Measurements from ENCODE around the gene LMO3.

Gene LMO3

GRCh38 chr12:16606117-16606200, at the start of gene LMO3:
LMO3 (minus strand) TSS chr12:16606162; CDS start chr12:16600860, 5,302 bp downstream.
- H3K4me1 Mint-ChIP-seq (ENCODE audit: low read depth), result peaks cover 5% of the 10 kb centered on the region
- no peaks in the 10 kb centered on the region for H3K9me3 Mint-ChIP-seq
- H3K27me3 Mint-ChIP-seq, result peaks cover 68% of the 10 kb centered on the region
- H3K4me3 Mint-ChIP-seq, result no peak within 1 kb of the TSS
- no peak within 1 kb of the TSS for H3K27ac Mint-ChIP-seq
- H3K36me3 Mint-ChIP-seq (ENCODE audit: low read depth), result no peaks in the 10 kb centered on the region
- intact Hi-C loops (cut with micrococcal nuclease), result no loop called here

- H3K27me3 Mint-ChIP-seq, result no peaks in the 10 kb centered on the region
- H3K4me1 Mint-ChIP-seq (ENCODE audit: low read depth), result no peaks in the 10 kb centered on the region
Observed at GRCh38 chr12:16636435-16637055, 30.6 kb upstream of the LMO3 start.

GRCh38 chr12:16634786-16635185, 28.8 kb upstream of the LMO3 start:
- intact Hi-C loops (cut with micrococcal nuclease), result no loop called here
- no peak overlapping the region for H3K27ac Mint-ChIP-seq
- no peaks in the 10 kb centered on the region for H3K9me3 Mint-ChIP-seq
- no peak overlapping the region for H3K4me3 Mint-ChIP-seq
- H3K27me3 Mint-ChIP-seq, result no peaks in the 10 kb centered on the region
- no peaks in the 10 kb centered on the region for H3K4me1 Mint-ChIP-seq (ENCODE audit: low read depth)
- H3K36me3 Mint-ChIP-seq (ENCODE audit: low read depth), result no peaks in the 10 kb centered on the region

More at GRCh38 chr12:16636435-16637055, 30.6 kb upstream of the LMO3 start:
- H3K36me3 Mint-ChIP-seq (ENCODE audit: low read depth), result no peaks in the 10 kb centered on the region
- no peak overlapping the region for H3K4me3 Mint-ChIP-seq
- intact Hi-C loops (cut with micrococcal nuclease), result no loop called here
- no peak overlapping the region for H3K27ac Mint-ChIP-seq
- peaks cover 14% of the 10 kb centered on the region for H3K9me3 Mint-ChIP-seq

GRCh38 chr12:16626991-16627390, 21.0 kb upstream of the LMO3 start:
- Mint-ChIP-seq H3K27me3 (no peaks in the 10 kb centered on the region), H3K9me3 (no peaks in the 10 kb centered on the region), H3K4me1 (ENCODE audit: low read depth) (no peaks in the 10 kb centered on the region), H3K4me3 (no peak overlapping the region), H3K27ac (no peak overlapping the region), H3K36me3 (ENCODE audit: low read depth) (no peaks in the 10 kb centered on the region)
- intact Hi-C loops (cut with micrococcal nuclease), result no loop called here

GRCh38 chr12:16622338-16622737, 16.4 kb upstream of the LMO3 start:
- no peaks in the 10 kb centered on the region for H3K4me1 Mint-ChIP-seq (ENCODE audit: low read depth)
- no peak overlapping the region for H3K4me3 Mint-ChIP-seq
- intact Hi-C loops (cut with micrococcal nuclease), result no loop called here
- no peak overlapping the region for H3K27ac Mint-ChIP-seq
- no peaks in the 10 kb centered on the region for H3K36me3 Mint-ChIP-seq (ENCODE audit: low read depth)
- no peaks in the 10 kb centered on the region for H3K9me3 Mint-ChIP-seq
- no peaks in the 10 kb centered on the region for H3K27me3 Mint-ChIP-seq

- H3K27me3 Mint-ChIP-seq, result no peaks in the 10 kb centered on the region
- H3K9me3 Mint-ChIP-seq, result no peaks in the 10 kb centered on the region
- no peaks in the 10 kb centered on the region for H3K36me3 Mint-ChIP-seq (ENCODE audit: low read depth)
- H3K4me3 Mint-ChIP-seq, result no peak overlapping the region
- H3K27ac Mint-ChIP-seq, result no peak overlapping the region
- intact Hi-C loops (cut with micrococcal nuclease), result no loop called here
- H3K4me1 Mint-ChIP-seq (ENCODE audit: low read depth), result no peaks in the 10 kb centered on the region
Observed at GRCh38 chr12:16619537-16619936, 13.6 kb upstream of the LMO3 start.

- no peak overlapping the region for H3K27ac Mint-ChIP-seq
- H3K36me3 Mint-ChIP-seq (ENCODE audit: low read depth), result no peaks in the 10 kb centered on the region
- no peaks in the 10 kb centered on the region for H3K4me1 Mint-ChIP-seq (ENCODE audit: low read depth)
- H3K9me3 Mint-ChIP-seq, result no peaks in the 10 kb centered on the region
- H3K27me3 Mint-ChIP-seq, result no peaks in the 10 kb centered on the region
- H3K4me3 Mint-ChIP-seq, result no peak overlapping the region
- intact Hi-C loops (cut with micrococcal nuclease), result no loop called here
Observed at GRCh38 chr12:16618256-16618655, 12.3 kb upstream of the LMO3 start.

- Mint-ChIP-seq H3K4me1 (ENCODE audit: low read depth) (no peaks in the 10 kb centered on the region), H3K27me3 (peaks cover 22% of the 10 kb centered on the region), H3K27ac (no peak overlapping the region), H3K36me3 (ENCODE audit: low read depth) (no peaks in the 10 kb centered on the region), H3K4me3 (no peak overlapping the region), H3K9me3 (no peaks in the 10 kb centered on the region)
- intact Hi-C loops (cut with micrococcal nuclease), result no loop called here
Observed at GRCh38 chr12:16613199-16613598, 7.2 kb upstream of the LMO3 start.

- Mint-ChIP-seq H3K27ac (no peak overlapping the region), H3K9me3 (no peaks in the 10 kb centered on the region), H3K27me3 (peaks cover 27% of the 10 kb centered on the region), H3K4me3 (no peak overlapping the region), H3K36me3 (ENCODE audit: low read depth) (no peaks in the 10 kb centered on the region), H3K4me1 (ENCODE audit: low read depth) (no peaks in the 10 kb centered on the region)
- intact Hi-C loops (cut with micrococcal nuclease), result no loop called here
Observed at GRCh38 chr12:16612647-16613046, 6.7 kb upstream of the LMO3 start.

GRCh38 chr12:16611146-16611545, 5.2 kb upstream of the LMO3 start:
- Mint-ChIP-seq H3K36me3 (ENCODE audit: low read depth) (no peaks in the 10 kb centered on the region), H3K9me3 (no peaks in the 10 kb centered on the region), H3K27ac (no peak overlapping the region), H3K4me1 (ENCODE audit: low read depth) (no peaks in the 10 kb centered on the region), H3K27me3 (peaks cover 42% of the 10 kb centered on the region), H3K4me3 (no peak overlapping the region)
- intact Hi-C loops (cut with micrococcal nuclease), result no loop called here

- Mint-ChIP-seq H3K36me3 (ENCODE audit: low read depth) (no peaks in the 10 kb centered on the region), H3K4me3 (no peak overlapping the region), H3K27ac (no peak overlapping the region), H3K4me1 (ENCODE audit: low read depth) (peaks cover 2% of the 10 kb centered on the region), H3K9me3 (no peaks in the 10 kb centered on the region), H3K27me3 (peaks cover 46% of the 10 kb centered on the region)
- intact Hi-C loops (cut with micrococcal nuclease), result no loop called here
Observed at GRCh38 chr12:16610743-16611142, 4.8 kb upstream of the LMO3 start.

GRCh38 chr12:16610001-16610585, 4.1 kb upstream of the LMO3 start:
- peaks cover 5% of the 10 kb centered on the region for H3K4me1 Mint-ChIP-seq (ENCODE audit: low read depth)
- intact Hi-C loops (cut with micrococcal nuclease), result no loop called here
- no peaks in the 10 kb centered on the region for H3K36me3 Mint-ChIP-seq (ENCODE audit: low read depth)
- H3K9me3 Mint-ChIP-seq, result no peaks in the 10 kb centered on the region
- H3K27me3 Mint-ChIP-seq, result peaks cover 51% of the 10 kb centered on the region
- no peak overlapping the region for H3K27ac Mint-ChIP-seq
- H3K4me3 Mint-ChIP-seq, result no peak overlapping the region

GRCh38 chr12:16608946-16609539, 3.1 kb upstream of the LMO3 start:
- intact Hi-C loops (cut with micrococcal nuclease), result no loop called here
- Mint-ChIP-seq H3K9me3 (no peaks in the 10 kb centered on the region), H3K36me3 (ENCODE audit: low read depth) (no peaks in the 10 kb centered on the region), H3K27ac (no peak overlapping the region), H3K27me3 (peaks cover 61% of the 10 kb centered on the region), H3K4me1 (ENCODE audit: low read depth) (peaks cover 5% of the 10 kb centered on the region), H3K4me3 (no peak overlapping the region)

- Mint-ChIP-seq H3K27ac (no peak overlapping the region), H3K36me3 (ENCODE audit: low read depth) (no peaks in the 10 kb centered on the region), H3K4me3 (no peak overlapping the region), H3K4me1 (ENCODE audit: low read depth) (peaks cover 5% of the 10 kb centered on the region), H3K27me3 (peaks cover 69% of the 10 kb centered on the region), H3K9me3 (no peaks in the 10 kb centered on the region)
- intact Hi-C loops (cut with micrococcal nuclease), result no loop called here
Observed at GRCh38 chr12:16607906-16608775, 2.2 kb upstream of the LMO3 start.

Measured in dendritic cell treated with granulocyte-macrophage colony-stimulating factor and Interleukin-4, amounts not matched to agents 40 ng/mL and 50 ng/mL, for 4 days (primary cell).